Stimulated activated CD4-positive, alpha-beta T cell treated with anti-CD3 and anti-CD28 coated beads, Interleukin-4, amount 100 ng/mL, for 4 hours (primary cell): Measurements from ENCODE around the gene NMD3.

Source experiments
- DNase-seq, 2 experiments: peaks; one replicate each; pipeline ENCODE4 v3.0.0-alpha.2; 2020

The NMD3 gene

DNA sequence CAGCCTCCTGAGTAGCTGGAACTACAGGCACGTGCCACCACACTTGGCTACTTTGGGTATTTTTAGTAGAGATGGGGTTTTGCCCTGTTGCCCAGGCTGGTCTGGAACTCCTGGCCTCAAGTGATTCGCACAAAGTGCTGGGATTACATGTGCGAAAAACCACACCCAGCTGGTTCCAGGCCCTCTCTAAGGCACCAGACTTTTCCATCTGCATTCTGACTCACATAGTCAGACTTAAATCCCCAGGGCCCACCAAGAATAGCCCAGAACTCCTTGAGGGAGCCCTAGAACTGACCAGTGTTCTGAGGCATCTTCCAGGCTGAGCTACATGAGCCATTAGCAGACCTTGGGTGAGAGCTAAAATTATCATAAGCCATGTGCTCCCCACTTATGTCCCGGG, 68.1 kb downstream of the NMD3 start:
- DNase-seq, result no peak

DNA sequence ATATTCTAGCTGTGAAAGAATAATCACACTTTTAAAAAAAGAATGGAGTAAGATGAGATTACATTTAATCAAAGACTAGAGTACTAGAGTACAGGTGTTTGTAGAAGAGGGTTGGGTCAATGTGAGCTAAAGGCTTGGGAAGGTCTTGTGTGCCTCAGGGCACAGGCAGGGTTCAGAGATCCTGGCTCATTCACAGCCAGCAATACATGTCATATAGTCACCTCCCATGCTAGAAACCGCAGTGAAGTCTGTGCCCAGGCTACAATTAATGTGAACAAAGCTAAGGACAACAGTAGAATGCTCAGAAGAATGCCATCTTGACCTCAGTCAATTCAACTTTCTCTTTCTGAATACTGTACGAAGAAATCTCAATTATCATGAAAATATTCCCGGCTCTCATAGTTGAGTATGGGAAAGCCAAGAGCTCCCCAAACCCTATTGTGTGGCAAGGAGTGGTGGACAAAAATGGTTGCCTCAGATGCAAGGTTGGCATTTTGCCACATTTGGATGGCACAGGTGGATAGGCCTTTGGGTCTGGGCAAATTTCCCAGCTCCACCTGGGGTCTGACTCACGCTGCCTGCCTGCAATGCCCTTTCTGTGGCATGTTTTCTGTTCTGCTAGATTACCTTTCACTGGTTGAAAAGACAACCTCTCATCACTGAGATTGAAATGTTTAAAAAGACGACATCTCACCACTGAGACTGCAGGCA, 70.2 kb downstream of the NMD3 start:
- DNase-seq, result no peak

DNA sequence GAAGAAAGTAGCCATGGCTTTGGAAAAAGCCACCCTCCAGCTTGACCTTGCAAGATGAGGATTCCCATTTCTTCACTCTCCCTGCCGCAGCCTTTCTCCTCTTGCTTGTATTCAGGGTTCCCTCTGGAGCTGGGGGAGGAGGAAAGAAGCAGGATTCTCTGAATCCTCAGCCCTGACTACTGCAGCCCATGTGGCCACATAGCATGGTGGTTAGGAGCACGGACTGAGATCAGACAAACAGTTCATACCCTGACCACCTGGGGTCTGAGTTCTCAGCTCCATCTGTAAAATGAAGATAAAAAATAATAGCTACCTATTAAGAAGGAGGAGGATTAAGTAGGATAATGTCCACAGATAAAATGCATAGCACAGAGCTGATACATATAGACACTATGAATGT, 72.3 kb downstream of the NMD3 start:
- DNase-seq, result no peak

DNA sequence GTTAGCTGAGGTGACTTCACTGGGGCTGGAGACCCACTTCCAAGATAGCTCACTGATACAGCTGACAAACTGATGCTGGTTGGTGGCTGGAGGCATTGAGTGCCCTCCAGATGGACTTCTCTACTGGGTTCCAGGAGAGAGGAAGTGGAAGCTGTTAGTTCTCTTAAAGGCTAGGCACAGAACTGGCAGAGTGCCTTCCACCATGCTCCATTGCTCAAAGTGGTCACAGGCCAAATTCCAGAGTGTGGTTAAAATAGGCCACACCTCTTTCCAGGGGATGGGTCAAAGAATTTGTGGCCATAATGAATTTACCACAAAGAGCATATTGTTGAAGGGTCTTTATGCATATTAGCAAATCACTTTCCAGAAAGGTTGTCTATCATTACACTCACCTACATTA, 74.2 kb downstream of the NMD3 start:
- no peak for DNase-seq

DNA sequence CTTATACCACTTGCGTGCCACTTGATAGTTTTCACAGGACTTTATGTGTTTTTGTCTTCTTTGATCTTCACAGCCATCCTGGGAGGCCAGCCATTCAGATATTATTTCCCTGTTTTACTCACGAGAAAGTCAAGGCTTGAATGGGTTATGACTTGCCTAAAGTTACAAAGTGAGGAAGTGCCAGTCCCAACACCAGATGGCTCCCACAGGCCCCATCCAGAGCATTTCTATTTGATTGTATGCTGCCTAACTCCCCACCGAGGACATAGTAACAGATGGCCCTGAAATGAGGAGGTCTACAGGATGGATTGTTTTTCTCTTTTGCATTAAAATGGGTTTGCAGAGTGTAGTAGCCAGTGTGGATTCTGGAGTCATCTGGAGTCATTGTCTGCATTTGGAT, 75.7 kb downstream of the NMD3 start:
- no peak for DNase-seq
